IMR-90 (cell line): Measurements from ENCODE around the gene CHCHD1.

ENCODE experiments used
- BHLHE40 ChIP-seq: fragments of 150-350 bp; IDR thresholded peaks from 2 replicates; pipeline ENCODE4 v1.6.1; 2016; ENCODE audit warnings: mild to moderate bottlenecking, low read depth, low read length
- CEBPB ChIP-seq: IDR thresholded peaks from 2 replicates; pipeline ENCODE4 v1.6.1; 2012; ENCODE audit warnings: low read depth, low read length, improper control_type of control experiment
- CHD1 ChIP-seq: IDR thresholded peaks from 2 replicates; pipeline ENCODE4 v1.6.1; 2012; ENCODE audit warnings: low read depth, low read length, improper control_type of control experiment
- CTCF ChIP-seq: conservative IDR thresholded peaks from 2 replicates; pipeline ENCODE4 v1.5.1; 2012; ENCODE audit warnings: mild to moderate bottlenecking, low read depth, low read length, improper control_type of control experiment
- FOS ChIP-seq: fragments of 150-350 bp; IDR thresholded peaks from 2 replicates; pipeline ENCODE4 v1.6.1; 2016; ENCODE audit warnings: low read depth, low read length
- MAFK ChIP-seq: IDR thresholded peaks from 2 replicates; pipeline ENCODE4 v1.6.1; 2012; ENCODE audit warnings: low read depth, low read length, improper control_type of control experiment
- MAZ ChIP-seq: IDR thresholded peaks from 2 replicates; pipeline ENCODE4 v1.6.1; 2012; ENCODE audit warnings: low read depth, mild to moderate bottlenecking, low read length, improper control_type of control experiment, moderate library complexity, borderline replicate concordance
- NFE2L2 ChIP-seq: fragments of 150-350 bp; IDR thresholded peaks from 2 replicates; pipeline ENCODE4 v1.6.1; 2016; ENCODE audit warnings: low read depth, mild to moderate bottlenecking, low read length
- POLR2A ChIP-seq: IDR thresholded peaks from 2 replicates; pipeline ENCODE4 v1.6.1; 2012; ENCODE audit warnings: mild to moderate bottlenecking, low read depth, low read length
- RAD21 ChIP-seq: IDR thresholded peaks from 2 replicates; pipeline ENCODE4 v1.6.1; 2012; ENCODE audit warnings: low read length, improper control_type of control experiment
- RCOR1 ChIP-seq: IDR thresholded peaks from 2 replicates; pipeline ENCODE4 v1.6.1; 2012; ENCODE audit warnings: mild to moderate bottlenecking, low read length, improper control_type of control experiment; ENCODE audit not compliant: insufficient replicate concordance
- RFX5 ChIP-seq: IDR thresholded peaks from 2 replicates; pipeline ENCODE4 v1.8.0; 2012; ENCODE audit warnings: low read depth, mild to moderate bottlenecking, low read length, moderate library complexity
- TF ChIP-seq, protein P1 (sequence below): fragments of 150-350 bp; IDR thresholded peaks from 2 replicates; pipeline ENCODE4 v1.6.1; 2016; ENCODE audit warnings: low read depth, mild to moderate bottlenecking, low read length, moderate library complexity, borderline replicate concordance
- TF ChIP-seq, protein P2 (sequence below): fragments of 150-350 bp; IDR thresholded peaks from 2 replicates; pipeline ENCODE4 v1.6.1; 2017; ENCODE audit warnings: mild to moderate bottlenecking, antibody characterized with exemption, low read length, low read depth

DNA sequence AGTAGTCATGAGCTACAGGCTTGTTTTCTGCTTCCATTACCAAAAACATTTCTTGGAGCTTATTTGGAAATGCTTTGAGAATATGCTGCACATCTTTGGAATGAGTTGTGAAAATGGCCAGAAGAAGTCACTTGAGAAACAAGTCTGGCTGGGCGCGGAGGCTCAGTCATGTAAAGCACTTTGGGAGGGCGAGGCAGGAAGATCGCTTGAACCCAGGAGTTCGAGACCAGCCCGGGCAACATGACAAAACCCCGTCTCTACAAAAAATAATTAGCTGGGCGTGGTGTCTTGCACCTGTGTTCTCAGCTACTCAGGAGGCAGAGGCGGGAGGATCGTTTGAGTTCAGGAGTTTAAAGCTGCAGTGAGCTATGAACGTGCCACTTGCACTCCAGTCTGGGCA lies 882 bp upstream of the CHCHD1 start:
- TF ChIP-seq CTCF: no peak
- TF ChIP-seq POLR2A: no peak
- no peak for TF ChIP-seq RAD21
- TF ChIP-seq NFE2L2: no peak
- TF ChIP-seq CEBPB: no peak
- TF ChIP-seq CHD1: no peak
- TF ChIP-seq, protein P1, sequence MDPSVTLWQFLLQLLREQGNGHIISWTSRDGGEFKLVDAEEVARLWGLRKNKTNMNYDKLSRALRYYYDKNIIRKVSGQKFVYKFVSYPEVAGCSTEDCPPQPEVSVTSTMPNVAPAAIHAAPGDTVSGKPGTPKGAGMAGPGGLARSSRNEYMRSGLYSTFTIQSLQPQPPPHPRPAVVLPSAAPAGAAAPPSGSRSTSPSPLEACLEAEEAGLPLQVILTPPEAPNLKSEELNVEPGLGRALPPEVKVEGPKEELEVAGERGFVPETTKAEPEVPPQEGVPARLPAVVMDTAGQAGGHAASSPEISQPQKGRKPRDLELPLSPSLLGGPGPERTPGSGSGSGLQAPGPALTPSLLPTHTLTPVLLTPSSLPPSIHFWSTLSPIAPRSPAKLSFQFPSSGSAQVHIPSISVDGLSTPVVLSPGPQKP: no peak
- no peak for TF ChIP-seq MAZ
- TF ChIP-seq, protein P2, sequence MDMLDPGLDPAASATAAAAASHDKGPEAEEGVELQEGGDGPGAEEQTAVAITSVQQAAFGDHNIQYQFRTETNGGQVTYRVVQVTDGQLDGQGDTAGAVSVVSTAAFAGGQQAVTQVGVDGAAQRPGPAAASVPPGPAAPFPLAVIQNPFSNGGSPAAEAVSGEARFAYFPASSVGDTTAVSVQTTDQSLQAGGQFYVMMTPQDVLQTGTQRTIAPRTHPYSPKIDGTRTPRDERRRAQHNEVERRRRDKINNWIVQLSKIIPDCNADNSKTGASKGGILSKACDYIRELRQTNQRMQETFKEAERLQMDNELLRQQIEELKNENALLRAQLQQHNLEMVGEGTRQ: no peak
- TF ChIP-seq FOS: no peak
- no peak for TF ChIP-seq RCOR1
- no peak for TF ChIP-seq RFX5
- TF ChIP-seq BHLHE40: no peak
- no peak for TF ChIP-seq MAFK
